Measurements from ENCODE around the gene WIPF2.

DNA sequence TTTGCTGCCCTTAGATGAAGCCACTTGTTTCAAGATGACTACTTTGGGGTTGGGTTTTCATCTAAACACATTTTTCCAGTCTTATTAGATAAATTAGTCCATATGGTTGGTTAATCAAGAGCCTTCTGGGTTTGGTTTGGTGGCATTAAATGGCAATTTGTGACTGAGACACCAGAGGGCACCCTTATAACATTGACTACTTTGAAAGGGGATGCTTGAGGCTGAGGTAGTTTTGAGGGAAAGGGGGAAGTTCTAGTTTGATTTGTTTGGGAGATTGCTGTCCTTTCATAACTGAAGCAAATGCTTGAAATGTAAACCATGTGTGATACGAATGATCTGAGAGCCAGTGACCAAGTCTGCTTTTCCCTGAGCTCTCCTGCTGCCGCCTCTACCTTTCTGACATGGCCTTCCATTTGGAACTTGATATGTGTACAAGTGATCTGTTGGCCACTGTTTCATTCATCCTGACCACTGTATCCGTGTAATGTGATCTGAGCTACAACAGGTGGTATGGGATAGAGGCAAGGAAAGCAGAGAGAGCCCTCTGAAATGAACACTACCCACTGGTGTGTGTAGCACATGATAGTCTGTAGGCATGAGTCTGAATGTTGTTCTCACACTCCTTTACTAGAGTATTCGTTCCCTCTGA lies 84.0 kb downstream of the WIPF2 start:
- TF ChIP-seq, protein P1, sequence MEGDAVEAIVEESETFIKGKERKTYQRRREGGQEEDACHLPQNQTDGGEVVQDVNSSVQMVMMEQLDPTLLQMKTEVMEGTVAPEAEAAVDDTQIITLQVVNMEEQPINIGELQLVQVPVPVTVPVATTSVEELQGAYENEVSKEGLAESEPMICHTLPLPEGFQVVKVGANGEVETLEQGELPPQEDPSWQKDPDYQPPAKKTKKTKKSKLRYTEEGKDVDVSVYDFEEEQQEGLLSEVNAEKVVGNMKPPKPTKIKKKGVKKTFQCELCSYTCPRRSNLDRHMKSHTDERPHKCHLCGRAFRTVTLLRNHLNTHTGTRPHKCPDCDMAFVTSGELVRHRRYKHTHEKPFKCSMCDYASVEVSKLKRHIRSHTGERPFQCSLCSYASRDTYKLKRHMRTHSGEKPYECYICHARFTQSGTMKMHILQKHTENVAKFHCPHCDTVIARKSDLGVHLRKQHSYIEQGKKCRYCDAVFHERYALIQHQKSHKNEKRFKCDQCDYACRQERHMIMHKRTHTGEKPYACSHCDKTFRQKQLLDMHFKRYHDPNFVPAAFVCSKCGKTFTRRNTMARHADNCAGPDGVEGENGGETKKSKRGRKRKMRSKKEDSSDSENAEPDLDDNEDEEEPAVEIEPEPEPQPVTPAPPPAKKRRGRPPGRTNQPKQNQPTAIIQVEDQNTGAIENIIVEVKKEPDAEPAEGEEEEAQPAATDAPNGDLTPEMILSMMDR (IDR thresholded peaks at IDR 0.05; ENCODE audit: poor library complexity): peak; percentile 78
- no peak for TF ChIP-seq EZH2phosphoT487 (IDR thresholded peaks at IDR 0.05; ENCODE audit: low read depth, severe bottlenecking, unreplicated experiment)

Measured in hepatocyte (in vitro differentiated cells).